GM18519 (cell line): ENCODE measurements around the gene ADAMTS17.
A peak's percentile ranks its signal among the peaks of the same experiment; 100 is the strongest.

Experiments
- ATAC-seq: cut with Tn5 transposase; IDR thresholded peaks from one replicate; pipeline ENCODE4 v1.9.1; 2021; ENCODE audit warnings: mild to moderate bottlenecking, moderate library complexity; ENCODE audit not compliant: unreplicated experiment, low FRiP score

ADAMTS17 gene

DNA sequence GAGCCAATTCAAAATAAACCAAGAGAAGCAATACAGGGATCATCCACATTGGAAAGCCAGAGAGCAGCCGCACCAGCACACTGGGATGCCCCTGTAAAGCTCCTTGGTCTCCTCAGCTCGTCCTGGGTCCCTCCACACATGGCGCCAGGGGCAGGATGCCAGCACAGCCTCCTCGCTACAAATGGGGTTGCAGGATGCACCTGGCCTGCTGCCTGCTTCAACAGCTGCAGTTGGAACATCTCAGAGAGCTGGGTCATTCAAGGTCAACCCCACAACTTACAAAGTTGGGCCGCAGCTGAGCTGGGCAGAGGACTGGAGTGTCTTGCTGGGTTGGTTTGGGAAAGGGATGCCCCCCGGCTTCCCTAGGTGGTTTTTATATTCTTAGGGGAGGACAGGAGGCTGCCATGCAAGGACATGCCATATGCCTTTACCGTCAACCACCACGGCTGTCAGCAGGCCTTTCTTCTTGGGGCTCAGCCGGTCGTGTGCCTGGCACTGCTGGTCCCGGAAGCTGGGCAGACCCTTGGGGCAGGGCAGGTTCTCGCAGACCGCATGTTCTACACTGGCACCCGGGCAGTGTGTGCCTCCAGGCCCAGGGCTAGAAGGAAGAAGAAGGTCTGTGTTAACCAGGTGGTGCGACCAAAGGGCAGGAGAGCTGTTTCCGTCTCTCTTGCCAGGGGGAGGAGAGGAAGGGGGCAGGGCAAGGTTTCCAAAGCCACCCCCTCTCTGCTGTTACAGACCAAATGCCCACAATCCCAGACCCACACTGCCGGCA, 225.2 kb downstream of the ADAMTS17 start:
- no peak for ATAC-seq

DNA sequence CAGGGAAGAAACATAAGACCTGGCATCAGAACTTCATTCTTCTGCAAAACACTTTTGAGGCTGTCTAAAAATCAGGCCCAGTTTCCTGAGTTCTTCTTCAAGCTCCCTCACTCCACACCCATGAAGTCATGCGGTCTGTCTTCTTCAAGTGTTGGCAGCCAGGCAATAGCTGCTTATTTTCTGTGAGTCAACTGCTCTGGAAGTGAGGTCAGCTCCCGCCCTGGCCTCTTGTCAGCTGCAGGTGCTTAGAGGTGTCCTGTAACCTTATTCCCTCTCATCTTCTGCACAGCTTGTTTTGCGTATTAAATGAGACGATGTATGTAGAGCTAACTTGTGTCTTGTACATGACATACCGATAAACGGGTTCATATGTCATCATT, 226.1 kb downstream of the ADAMTS17 start:
- ATAC-seq = no peak

DNA sequence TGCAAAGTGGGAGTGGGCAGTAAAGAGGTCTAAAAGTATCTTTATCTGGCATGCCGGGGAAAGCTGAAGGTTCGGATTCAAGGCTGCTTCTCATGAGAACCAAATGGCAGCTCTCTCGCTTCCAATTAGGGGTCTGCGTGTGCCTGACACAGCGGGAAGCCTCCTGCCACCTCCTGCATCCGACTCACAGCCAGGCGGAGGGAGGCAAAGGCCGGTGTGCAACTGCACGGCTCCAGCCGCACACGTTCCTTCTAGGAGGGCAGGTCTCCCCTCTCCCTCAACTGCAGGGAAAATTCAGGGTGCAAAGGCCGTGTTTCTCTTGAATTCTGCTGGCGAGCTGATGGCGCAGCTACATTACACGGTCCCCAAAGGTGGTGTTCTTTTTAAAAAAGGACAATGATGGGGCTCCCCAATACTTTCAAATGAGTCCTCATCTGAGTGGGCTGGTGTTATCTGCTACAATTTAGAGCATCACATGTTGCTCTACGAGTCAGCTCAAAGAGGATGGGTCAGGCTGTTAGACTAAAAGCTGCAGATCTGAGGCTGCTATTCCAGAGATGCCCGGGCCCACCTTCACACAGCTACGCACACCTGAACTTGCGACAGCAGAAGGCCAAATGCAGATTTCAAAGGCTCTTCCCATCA, 226.6 kb downstream of the ADAMTS17 start:
- ATAC-seq = no peak

DNA sequence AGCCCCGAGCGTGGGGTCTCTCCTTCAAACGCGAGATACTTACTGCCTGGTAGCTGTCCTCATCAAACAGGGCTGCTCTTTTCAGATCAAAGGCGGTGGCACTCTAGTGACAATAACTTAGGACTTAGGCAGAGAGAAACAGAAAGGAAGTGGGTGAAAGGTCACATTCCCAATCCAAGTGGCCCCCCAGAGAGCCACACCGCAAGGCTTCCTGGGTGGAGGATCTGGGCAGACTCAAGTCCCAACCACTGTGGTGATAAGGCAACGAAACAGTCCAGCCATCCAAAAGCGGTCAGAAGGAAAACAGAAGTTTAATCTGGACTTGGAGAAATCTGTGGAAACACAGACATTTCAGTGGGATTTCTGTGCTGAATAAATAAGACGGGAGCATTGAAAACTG, 227.2 kb downstream of the ADAMTS17 start:
- ATAC-seq = no peak

DNA sequence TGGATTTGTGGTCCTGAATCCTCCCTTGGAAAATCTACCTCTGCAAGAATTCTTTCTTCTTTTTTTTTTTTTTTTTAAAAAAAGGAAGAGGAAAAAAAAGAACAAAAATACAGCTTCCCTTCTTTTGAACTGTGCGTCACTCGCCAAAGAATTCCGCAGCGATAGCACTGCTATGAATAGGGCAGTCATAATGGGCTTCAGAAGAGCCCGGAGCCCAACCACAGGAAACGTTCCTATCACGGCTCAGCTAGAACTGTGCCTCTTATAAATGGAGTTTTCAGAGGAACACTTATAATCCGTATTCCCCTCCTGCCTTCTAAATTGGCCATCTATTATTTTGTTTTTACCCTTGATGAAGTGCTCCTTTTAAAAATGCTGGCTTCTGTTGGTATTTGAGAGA, 227.7 kb downstream of the ADAMTS17 start:
- ATAC-seq = no peak

DNA sequence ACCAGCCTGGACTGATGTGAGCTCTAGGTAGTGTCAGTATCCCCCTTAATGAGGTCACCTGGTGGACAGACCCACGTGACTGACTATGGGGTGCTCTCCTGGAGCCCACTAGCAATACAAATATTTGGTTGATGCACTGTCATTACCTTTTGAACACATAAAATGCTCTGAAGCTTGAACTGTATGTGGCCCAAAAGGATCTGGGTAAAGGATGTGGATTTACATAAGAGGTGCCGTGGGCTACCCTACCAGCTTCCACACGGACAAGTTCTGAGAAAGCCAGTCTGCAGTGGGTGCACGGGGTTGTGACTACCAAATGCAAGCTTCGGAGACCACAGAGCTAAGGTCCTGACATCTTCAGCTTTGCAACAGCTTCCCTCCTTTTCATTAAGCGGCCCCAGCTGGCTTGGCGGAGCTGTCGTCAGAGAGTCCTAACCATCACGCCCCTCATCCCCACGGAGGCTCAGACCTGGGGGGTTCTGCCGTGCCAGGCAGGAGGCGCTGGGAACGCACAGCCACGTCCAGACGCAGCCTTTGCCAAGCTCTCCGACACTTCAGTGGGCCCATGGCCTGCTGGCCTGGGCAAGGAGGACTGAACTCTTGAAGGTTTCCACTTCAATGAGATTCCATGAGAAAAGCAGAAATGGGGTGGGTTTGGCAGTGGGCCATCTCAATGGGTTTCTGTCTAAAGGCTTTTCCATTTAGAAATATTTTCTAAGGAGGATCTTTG, 228.3 kb downstream of the ADAMTS17 start:
- ATAC-seq = no peak

DNA sequence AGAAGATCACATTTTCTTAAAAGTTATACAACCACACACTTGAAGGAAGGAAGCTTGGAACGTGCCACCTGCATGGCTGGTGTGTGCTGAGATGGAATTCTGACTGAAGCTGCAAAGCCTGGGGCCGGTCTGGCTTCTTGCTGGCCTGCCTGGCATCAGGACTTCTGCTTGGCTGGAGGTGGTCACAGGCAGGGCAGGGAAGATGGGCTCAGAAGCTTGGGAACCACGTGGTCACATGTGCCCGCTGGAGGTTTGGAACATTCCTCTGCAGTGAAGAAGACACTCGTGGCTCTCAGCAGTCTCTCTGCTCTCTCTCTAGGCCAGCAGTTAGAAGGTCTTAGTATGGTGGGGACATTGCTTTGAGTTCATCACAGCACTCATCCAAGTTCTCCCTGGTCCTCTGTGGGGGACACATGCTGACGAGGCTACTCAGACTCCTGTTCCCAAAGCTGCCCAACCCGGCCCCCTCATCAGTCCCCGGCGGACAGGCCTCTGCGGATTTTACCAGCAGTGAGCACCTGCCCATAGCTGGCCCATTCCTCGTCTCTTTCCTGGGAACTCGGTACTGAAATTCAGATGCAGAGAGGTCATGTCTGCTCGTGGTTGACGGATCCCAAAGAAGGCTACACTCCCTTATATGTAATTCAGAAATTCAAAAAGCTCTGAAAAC, 229.0 kb downstream of the ADAMTS17 start:
- no peak for ATAC-seq

DNA sequence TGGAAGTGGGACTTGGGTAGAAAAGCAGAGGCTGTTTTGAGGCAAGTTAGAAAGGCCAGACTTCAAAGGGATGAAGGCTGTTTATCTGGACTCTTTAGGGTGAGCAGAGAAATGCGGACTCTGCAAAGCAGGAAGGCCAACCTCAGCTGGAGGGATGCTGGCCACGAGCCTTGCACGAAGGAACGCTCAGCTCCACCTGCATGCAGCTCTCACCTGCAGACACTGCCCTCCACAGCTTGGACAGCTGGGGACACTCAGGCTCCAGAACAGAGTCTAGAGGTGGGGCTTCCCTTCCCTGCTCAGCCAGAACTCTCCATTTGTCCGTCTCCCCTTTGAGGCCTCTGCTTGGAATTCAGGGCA, 229.7 kb downstream of the ADAMTS17 start:
- ATAC-seq = no peak

DNA sequence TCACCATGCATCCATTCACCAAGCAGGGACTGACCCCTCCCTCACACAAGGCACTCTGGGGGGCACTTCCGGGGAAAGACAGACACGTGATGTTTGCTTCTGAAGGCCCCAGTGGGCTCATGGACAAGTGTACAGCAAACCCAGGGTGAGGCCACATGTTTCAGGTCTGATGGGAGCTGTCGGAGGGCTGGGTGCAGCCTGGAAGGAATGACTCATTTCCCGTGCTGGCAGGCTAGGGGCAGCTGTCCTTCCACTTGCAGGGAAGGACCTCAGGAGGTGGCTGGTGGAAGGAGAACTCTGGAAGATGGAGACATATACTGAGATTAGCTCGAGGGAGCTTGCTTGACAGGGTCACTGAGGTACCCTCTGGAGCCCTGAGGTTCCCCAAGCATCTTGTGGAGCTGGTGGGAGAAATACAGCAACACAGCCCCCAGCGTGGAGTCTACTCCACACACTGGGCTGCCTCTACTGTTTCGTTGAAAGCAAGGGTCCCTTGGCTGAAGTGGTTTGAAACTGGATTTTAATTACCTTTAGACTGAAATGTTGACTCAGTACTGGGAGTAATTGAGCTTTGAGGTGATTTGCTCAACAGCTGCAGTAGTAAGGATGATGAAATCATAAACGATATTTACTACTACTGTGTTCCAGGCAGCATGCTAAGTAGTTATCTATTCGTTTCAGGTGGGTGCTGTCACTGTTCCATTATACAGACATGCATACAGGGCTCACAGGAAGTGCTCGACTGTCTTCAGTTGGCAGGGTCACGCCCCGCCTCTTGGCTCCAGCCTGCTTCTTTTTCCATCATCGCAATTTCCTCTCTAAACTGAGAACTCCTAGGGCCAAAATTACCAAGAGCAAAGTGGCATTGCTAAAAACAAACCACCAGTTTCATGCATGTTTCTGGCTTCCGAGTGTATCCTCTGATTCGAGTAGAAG, 230.4 kb downstream of the ADAMTS17 start:
- ATAC-seq = peak; percentile 46

DNA sequence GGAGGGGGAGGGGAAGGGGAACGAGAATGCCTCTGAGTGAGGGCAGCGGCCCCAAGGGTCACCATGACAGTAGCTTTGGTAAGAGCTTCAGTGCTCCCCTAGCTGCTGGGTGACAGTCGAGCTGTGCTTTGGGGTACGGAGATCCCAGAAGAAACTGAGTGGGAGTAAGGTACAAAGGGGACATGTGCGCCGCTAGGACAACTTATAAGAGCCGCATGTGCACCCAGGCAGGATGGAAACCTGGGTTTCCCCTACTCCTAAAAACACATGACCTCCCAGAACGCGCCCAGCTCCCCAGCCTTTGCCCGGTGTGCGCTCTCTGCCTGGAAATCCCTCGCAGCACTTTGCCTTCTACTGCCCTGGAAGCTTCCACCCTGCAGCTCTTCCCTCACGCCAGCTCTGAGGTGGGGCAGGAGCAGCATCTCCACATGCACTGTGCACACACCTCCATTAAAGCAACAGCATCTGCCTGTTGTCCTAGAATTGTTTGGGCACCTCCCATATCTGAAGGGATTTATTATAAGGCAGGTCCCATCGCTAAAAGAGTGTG, 232.2 kb downstream of the ADAMTS17 start:
- no peak for ATAC-seq

DNA sequence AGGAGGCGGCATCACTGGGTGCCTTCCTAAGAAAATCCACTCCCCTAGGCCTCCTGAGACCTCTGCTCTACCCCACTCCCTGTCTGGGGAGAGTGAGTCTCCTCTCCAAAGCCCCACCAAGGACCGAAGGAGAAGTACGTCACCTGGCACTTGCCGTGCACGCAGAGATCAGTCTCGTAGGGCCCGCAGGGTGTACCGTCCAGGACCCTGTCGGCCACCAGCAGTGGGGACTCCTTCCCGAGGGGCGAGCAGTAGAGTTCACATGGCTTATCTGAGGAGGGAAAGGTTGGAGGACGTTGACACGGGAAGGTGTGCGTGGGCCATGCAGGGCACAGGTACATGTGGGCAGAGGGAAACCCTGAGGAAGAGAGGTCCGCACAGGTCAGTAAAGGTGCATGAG, 232.9 kb downstream of the ADAMTS17 start:
- no peak for ATAC-seq

DNA sequence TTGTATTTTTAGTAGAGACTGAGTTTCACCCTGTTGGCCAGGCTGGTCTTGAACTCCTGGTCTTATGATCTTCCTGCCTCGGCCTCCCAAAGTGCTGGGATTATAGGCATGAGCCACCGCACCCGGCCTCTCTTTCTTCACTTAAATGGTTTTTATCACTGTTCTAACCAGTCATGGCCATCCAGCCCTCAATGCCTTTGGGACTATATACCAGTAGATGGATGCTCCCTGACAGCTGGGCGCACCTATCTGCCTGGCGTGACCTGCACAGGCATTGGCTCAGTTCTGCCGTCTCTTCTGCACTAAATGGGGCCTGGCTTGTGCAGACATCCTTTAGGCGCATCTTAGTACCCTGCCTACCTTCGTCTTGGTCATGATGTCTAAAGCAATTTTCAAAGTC, 233.4 kb downstream of the ADAMTS17 start:
- no peak for ATAC-seq

DNA sequence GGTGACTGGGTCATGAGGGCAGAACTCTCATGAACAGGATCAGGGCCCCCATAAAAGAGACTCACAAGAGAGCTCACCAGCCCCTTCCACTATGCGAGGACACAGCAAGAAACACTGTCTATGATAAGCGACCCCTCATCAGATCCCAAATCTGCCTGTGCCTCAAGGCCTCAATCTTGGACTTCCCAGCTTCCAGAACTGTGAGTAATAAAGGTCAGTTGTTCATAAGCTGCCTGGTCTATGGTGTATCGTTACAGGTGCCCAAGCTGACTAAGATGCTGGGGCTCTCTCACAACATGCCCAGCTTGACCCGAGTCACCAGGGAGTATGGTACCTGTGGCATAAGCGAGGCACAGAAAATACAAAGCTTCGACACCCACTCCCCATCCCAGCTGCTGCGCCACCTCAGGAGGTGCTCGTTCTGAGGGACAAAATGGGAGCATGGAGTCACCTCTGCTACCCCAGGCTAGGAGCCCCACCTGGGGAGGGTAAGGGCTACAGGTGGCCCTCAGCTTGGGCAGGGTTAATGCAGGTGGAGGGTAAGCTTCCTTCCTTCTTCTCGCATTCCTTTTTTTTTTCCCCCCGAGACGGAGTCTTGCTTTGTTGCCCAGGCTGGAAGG, 234.1 kb downstream of the ADAMTS17 start:
- no peak for ATAC-seq

DNA sequence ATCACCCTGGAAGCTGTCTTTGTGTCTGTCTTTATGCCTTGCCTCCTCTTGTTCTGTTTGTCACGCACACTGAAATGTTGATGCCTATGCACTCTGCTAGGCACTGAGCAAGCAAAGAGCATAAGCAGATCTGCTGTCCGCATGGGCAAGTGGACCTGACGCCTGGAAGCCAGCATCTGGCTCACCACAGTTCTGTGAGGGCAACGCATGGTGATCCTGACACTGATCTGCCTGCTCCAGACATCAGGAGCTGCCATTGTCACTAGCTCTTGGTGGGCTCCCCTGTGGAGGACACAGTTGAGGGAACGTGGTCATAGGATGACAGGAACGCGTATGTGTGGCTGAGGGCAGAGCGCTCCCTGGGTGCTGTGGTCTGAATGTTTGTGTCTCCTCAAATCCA, 234.6 kb downstream of the ADAMTS17 start:
- no peak for ATAC-seq

DNA sequence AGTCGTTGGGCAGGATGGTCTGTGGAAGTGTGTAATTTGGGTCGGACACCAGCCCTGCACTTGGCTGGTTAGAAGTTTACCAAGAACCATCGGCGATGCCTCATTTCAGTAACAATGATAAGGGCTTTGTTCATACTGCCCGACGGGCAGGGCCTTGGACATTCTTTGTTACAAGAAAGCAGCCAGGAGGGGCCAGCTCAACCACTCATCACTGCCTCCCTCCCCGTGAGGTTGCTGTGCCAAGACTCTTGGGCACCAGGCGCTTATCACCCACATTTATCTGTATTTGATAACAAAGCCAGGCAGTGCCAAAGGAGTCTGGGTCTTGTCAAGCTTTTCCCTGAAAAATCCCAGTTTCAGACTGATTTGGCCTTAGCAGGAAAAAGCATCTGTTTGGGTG, 235.0 kb downstream of the ADAMTS17 start:
- no peak for ATAC-seq

DNA sequence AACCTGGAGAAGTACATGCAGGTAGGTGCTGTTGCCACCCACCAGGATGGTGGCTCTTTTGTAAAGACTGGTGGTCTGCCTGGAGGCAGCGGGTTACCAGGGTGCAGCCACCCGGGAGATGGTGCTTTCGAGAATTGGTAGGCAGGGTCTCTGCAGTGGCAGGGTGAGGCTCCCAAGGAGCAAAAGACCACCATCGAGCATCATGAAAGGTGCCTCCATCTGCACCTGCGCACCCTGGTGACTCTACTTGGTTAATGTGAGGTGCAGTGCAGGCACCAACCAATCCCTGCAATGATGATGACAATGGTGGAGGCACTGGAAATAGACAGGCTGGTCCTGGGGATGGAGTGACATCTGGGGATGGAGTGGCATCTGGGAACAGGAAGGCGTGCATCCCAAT, 236.7 kb downstream of the ADAMTS17 start:
- ATAC-seq = no peak

DNA sequence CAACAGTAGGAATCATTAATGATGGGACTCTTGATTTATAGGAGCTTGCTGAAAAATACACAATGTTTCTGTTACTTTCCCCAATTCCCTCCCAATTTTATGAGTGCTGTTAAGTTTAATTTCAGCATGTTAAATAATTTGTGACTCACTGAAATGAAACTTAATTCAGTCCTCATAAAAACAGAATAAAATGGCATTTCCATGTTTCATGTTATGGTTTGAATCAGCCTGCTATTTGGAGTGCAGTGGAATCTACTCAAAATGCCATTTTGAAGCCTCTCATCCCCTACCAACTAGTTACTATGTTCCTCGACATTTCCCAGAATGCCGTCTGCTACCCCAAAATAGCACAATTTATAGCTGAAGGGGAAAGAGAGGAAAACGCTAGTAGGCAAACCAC, 237.5 kb downstream of the ADAMTS17 start:
- ATAC-seq = no peak

DNA sequence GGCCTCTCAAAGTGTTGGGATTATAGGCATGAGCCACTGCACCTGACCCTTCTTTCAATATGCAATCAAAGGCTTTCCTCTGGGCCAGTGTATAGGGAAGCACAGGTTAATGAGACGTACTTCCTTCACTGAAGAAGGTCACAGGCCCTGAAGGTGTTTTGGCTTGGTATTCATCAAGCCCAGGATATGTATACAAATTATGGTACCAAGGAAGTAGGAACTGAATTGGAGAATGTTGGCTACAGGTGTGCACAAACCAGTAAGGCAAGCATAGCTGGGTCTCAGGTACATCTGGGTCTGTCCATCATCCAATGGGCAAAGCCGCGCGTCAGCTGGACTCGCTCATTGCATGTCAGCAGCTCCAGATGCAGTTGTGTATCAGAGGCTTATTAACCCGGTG, 237.9 kb downstream of the ADAMTS17 start:
- ATAC-seq = no peak

DNA sequence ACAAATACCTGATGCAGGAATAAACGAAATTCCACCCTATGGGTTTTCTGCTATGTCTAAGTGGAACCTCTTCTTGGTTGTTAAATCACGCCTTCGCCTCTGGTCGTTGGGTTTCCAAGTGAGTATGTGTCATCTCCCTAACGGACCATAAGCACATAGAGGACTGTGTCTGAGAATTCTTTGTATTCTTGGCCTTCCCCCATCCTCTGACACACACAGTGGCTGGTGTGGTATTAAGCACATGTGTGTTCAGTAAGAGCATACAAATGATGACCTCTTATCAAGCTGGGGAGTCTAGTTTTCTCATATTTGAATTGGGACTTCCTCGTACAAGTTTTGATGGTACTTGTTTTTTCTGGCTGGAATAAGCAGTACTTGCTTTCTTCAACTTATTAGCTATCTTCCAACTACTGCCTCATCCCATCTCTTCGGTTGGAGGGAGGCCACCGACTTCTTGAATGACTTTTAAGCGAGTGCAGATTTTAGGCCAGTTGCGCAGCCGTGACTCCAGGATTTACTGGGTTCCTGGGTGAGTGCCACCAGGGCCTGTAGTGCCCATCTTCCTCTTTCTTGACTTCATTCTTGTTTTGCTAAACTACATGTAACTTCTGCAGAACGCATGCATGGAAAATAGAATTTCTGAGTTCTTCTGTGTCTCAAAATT, 240.2 kb downstream of the ADAMTS17 start:
- ATAC-seq = no peak
